Endothelial cell (in vitro differentiated cells): Measurements from ENCODE around the gene SHISA8. TPM values are rescaled to one million over a fixed set of nuclear protein-coding genes. Genes with fewer than 3 reads are reported as not detected.

Experiments
- DNase-seq: peaks from one replicate; pipeline ENCODE4 v3.0.0; 2021; ENCODE audit warnings: low spot score
- H3K27ac Mint-ChIP-seq: one replicate; pipeline ENCODE4 v1.8.0; 2021; ENCODE audit warnings: mixed read lengths, inconsistent platforms; ENCODE audit not compliant: unreplicated experiment
- H3K27me3 Mint-ChIP-seq: one replicate; pipeline ENCODE4 v1.8.0; 2021; ENCODE audit warnings: mild to moderate bottlenecking, moderate library complexity, mixed read lengths, inconsistent platforms; ENCODE audit not compliant: unreplicated experiment
- H3K36me3 Mint-ChIP-seq: one replicate; pipeline ENCODE4 v1.8.0; 2021; ENCODE audit warnings: mild to moderate bottlenecking, low read depth, mixed read lengths, inconsistent platforms; ENCODE audit not compliant: unreplicated experiment
- H3K4me1 Mint-ChIP-seq: one replicate; pipeline ENCODE4 v1.8.0; 2021; ENCODE audit warnings: mild to moderate bottlenecking, mixed read lengths, inconsistent platforms; ENCODE audit not compliant: unreplicated experiment
- H3K4me3 Mint-ChIP-seq: one replicate; pipeline ENCODE4 v1.8.0; 2021; ENCODE audit warnings: mild to moderate bottlenecking, mixed read lengths, inconsistent platforms; ENCODE audit not compliant: unreplicated experiment
- H3K9me3 Mint-ChIP-seq: one replicate; pipeline ENCODE4 v1.8.0; 2021; ENCODE audit warnings: mixed read lengths, inconsistent platforms; ENCODE audit not compliant: unreplicated experiment
- total RNA-seq: library from RNA; stranded (reverse); fragmentation: NEBNext Ultra II Directional; extraction: Animal tissue kit (Norgen Biotek cat#: 25700); gene quantifications from one replicate; pipeline ENCODE4 v1.2.1, GENCODE V29; 2021; ENCODE audit not compliant: unreplicated experiment
- TF ChIP-seq, protein P1 (sequence below): fragments of 200-600 bp; sonication (generic); IDR thresholded peaks from one replicate; pipeline ENCODE4 v1.5.0; 2021; ENCODE audit warnings: antibody characterized with exemption; ENCODE audit not compliant: unreplicated experiment

Gene SHISA8
- total RNA-seq, 1 donor from 2014 or later: 0.41 TPM

DNA sequence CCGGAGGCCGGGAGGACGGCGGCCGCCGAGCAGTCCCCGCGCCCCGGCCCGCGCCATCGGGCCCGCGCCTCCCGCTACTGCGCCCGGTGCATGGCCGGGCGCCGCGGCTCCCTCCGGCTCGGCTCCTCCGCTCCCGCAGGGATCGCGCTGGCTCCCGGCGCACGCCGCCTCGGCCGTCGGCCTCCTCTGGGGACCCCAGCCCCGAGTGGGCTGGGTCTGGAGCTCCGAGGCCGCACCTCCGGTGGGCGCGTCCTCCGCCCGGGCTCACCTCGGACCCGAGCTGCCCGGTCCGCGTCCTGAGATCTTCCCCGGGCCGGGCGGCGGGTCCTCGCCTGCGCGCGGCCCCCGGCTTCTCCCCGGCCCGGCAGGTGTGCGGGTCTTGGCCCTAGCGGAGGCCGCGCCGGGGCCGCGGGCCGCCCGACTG, 251 bp downstream of the SHISA8 start:
- Mint-ChIP-seq H3K36me3 (no peaks in the 10 kb centered on the region), H3K27ac (no peak overlapping the region), H3K4me3 (no peak overlapping the region), H3K4me1 (peaks cover 21% of the 10 kb centered on the region), H3K9me3 (no peaks in the 10 kb centered on the region), H3K27me3 (peaks cover 30% of the 10 kb centered on the region)
- DNase-seq: peak; percentile 6
- TF ChIP-seq, protein P1, sequence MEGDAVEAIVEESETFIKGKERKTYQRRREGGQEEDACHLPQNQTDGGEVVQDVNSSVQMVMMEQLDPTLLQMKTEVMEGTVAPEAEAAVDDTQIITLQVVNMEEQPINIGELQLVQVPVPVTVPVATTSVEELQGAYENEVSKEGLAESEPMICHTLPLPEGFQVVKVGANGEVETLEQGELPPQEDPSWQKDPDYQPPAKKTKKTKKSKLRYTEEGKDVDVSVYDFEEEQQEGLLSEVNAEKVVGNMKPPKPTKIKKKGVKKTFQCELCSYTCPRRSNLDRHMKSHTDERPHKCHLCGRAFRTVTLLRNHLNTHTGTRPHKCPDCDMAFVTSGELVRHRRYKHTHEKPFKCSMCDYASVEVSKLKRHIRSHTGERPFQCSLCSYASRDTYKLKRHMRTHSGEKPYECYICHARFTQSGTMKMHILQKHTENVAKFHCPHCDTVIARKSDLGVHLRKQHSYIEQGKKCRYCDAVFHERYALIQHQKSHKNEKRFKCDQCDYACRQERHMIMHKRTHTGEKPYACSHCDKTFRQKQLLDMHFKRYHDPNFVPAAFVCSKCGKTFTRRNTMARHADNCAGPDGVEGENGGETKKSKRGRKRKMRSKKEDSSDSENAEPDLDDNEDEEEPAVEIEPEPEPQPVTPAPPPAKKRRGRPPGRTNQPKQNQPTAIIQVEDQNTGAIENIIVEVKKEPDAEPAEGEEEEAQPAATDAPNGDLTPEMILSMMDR: no peak

DNA sequence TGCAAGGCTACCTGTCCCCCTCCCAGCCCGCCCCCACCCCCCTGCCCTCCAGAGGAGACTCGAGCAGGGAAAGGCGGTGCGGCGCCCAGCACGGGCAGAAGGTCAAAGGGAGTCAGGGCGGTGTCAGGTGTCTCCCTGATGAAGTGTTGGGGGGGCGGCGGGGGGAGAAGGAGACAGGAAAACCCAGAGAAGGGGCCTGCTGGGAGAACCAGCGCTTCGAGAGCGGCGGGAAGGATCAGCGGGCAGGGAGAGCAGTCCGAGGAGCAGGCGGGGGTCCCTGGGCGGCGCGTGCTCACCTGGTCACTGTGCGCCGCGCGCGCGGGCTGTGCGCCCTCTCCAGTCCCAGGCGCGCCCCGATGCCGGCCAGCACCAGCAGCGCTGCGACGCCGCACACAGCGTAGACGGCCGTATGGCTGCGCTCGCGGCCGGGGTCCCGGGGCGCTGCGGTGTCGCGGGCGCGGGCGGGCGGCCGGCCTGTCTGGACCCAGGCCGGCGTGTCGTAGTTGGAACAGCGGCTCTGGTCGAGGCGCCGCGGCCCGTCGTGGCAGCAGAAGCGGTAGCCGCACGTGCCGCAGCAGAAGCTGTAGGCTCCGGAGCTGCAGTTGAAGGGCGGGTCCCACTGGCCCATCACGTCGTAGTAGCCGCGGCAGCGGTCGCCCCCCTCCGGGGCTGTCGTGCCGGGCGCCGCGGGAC, 886 bp downstream of the SHISA8 start:
- no peak overlapping the region for H3K27ac Mint-ChIP-seq
- H3K4me1 Mint-ChIP-seq: peaks cover 21% of the 10 kb centered on the region
- peaks cover 30% of the 10 kb centered on the region for H3K27me3 Mint-ChIP-seq
- no peaks in the 10 kb centered on the region for H3K9me3 Mint-ChIP-seq
- H3K4me3 Mint-ChIP-seq: no peak overlapping the region
- DNase-seq: peak; percentile 14
- TF ChIP-seq, protein P1: no peak
- no peaks in the 10 kb centered on the region for H3K36me3 Mint-ChIP-seq

DNA sequence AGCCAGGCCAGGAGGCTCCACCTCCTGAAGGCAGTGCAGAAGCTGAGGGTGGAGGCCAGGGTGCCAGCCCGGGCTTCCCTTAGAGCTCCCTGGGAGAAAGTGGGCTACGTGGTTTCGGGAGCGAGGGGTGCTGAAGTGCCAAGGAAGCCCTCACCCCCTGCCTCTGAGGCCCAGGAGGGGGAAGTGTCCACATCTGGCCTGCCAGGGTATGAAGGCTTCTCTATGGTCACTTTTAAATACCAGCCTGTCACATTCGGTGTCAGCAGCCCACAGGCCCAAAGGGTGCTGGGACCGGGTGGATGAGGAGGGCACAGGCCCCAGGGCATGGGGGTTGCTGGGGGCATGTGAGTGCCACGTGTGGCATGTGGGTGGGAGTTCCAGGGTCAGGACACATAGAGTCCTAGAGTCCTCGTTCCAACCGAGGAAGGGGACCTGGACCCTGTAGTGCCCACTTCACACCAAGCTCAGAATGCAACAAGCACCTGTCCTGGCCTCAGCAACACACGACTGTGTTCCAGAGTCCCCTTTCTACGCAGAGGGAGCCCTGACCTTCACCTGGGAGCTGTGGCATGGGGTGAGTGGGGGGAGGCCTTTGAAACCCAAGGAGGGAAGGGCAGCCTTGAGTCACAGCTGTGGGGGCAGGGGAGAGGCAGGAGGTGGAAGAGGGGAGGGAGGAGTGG, 1.7 kb downstream of the SHISA8 start:
- Mint-ChIP-seq H3K27ac (no peak overlapping the region), H3K27me3 (peaks cover 32% of the 10 kb centered on the region), H3K4me3 (no peak overlapping the region), H3K4me1 (peaks cover 23% of the 10 kb centered on the region), H3K9me3 (no peaks in the 10 kb centered on the region), H3K36me3 (no peaks in the 10 kb centered on the region)
- TF ChIP-seq, protein P1: no peak
- DNase-seq: peak; percentile 2

DNA sequence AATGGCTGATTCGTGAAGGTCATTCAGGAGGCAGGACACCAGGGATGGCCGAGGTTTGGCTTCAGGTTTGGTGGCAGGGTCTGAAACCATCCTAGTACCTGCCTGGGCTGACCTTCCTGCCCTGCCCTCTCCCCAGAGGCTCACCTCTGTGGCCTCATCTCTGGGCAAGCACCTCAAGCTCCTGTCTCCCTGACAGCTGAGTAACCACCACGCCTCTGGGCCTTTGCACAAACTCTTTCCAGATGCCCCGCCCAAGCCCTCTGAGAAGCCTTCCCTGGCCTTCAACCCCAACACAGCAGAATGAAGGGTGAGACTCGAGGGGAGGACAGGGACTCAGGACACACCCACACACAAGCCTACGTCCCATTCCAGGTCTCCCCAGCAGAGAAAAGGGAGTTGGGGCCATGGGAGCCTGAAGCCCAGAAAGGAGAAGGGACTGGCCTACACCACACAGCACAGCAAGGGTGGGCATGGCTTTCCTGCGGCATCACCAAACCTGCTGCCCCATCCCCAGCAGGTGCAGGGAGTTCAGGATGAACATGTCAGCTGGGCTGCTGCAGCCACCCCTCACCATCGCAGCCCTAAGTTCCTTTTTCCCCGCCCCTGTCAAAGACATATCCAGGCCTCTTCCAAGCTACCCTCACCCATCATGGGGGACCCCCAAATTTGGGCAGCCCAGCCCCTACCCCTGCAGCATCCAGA, 2.4 kb downstream of the SHISA8 start:
- Mint-ChIP-seq H3K4me1 (peaks cover 22% of the 10 kb centered on the region), H3K4me3 (no peak overlapping the region), H3K27ac (no peak overlapping the region), H3K9me3 (no peaks in the 10 kb centered on the region), H3K27me3 (peaks cover 32% of the 10 kb centered on the region), H3K36me3 (no peaks in the 10 kb centered on the region)
- TF ChIP-seq, protein P1: no peak
- DNase-seq: no peak
